Mesenchymal stem cell (in vitro differentiated cells and primary cell): ENCODE results near the gene ARL17B.
"Not testable (repeated sequence)": the region's sequence is repeated elsewhere in the genome, so short reads cannot be mapped to it uniquely, and the experiment has no call there.

Experiments used
- DNase-seq: peaks from one replicate; pipeline ENCODE4 v3.0.0-alpha.2; 2013
- H2AFZ ChIP-seq: one replicate; pipeline ENCODE4 v1.6.1; 2013; ENCODE audit warnings: low read depth, mild to moderate bottlenecking, control low read depth, inconsistent platforms, low read length, moderate library complexity
- H2AK5ac ChIP-seq: 2 replicates; pipeline ENCODE4 v1.6.1; 2013; ENCODE audit warnings: low read length, moderate library complexity, mild to moderate bottlenecking, inconsistent platforms; ENCODE audit not compliant: severe bottlenecking
- H2BK120ac ChIP-seq: one replicate; pipeline ENCODE4 v1.6.1; 2013; ENCODE audit warnings: low read depth, mild to moderate bottlenecking, inconsistent platforms, low read length, moderate library complexity
- H2BK12ac ChIP-seq, 2 experiments: one replicate each; pipeline ENCODE4 v1.6.1; 2013; ENCODE audit warnings: inconsistent platforms in 2 of 2, low read length in 2 of 2, mild to moderate bottlenecking in 2 of 2, moderate library complexity in 2 of 2, control low read depth in 1 of 2
- H2BK15ac ChIP-seq: one replicate; pipeline ENCODE4 v1.6.1; 2013; ENCODE audit warnings: mild to moderate bottlenecking, low read depth, inconsistent platforms; ENCODE audit not compliant: poor library complexity, severe bottlenecking
- H2BK5ac ChIP-seq: 2 replicates; pipeline ENCODE4 v1.6.1; 2013; ENCODE audit warnings: low read depth, mild to moderate bottlenecking, low read length, control low read depth, inconsistent platforms; ENCODE audit not compliant: poor library complexity, severe bottlenecking
- H3K14ac ChIP-seq, 2 experiments: one replicate each; pipeline ENCODE4 v1.6.1; 2013; ENCODE audit warnings: inconsistent platforms in 2 of 2, low read length in 2 of 2, control low read depth in 1 of 2, mild to moderate bottlenecking in 1 of 2, moderate library complexity in 1 of 2
- H3K18ac ChIP-seq, 2 experiments: one replicate each; pipeline ENCODE4 v1.6.1; 2013; ENCODE audit warnings: inconsistent platforms in 2 of 2, low read length in 2 of 2, control low read depth in 1 of 2, low read depth in 1 of 2, mild to moderate bottlenecking in 1 of 2
- H3K23ac ChIP-seq, 2 experiments: one replicate each; pipeline ENCODE4 v1.6.1; 2013; ENCODE audit warnings: inconsistent platforms in 2 of 2, low read length in 2 of 2, mild to moderate bottlenecking in 2 of 2, moderate library complexity in 2 of 2, control low read depth in 1 of 2
- H3K27ac ChIP-seq: 2 replicates; pipeline ENCODE4 v1.5.1; 2013; ENCODE audit warnings: mild to moderate bottlenecking, moderate library complexity, low read length, control low read depth, inconsistent platforms; ENCODE audit not compliant: poor library complexity, severe bottlenecking
- H3K27me3 ChIP-seq, 2 experiments: 2 replicates each; pipeline versions ENCODE4 v1.6.1 to v1.7.0; 2013; ENCODE audit warnings: low read length in 2 of 2, mild to moderate bottlenecking in 2 of 2, moderate library complexity in 2 of 2, control low read depth in 1 of 2, inconsistent platforms in 1 of 2; ENCODE audit not compliant: control insufficient read depth in 1 of 2, insufficient read depth in 1 of 2
- H3K36me3 ChIP-seq, 2 experiments: 2 replicates each; pipeline versions ENCODE4 v1.6.1 to v1.7.0; 2013; ENCODE audit warnings: low read length in 2 of 2, control low read depth in 1 of 2, inconsistent platforms in 1 of 2, low read depth in 1 of 2, mild to moderate bottlenecking in 1 of 2; ENCODE audit not compliant: insufficient read depth in 2 of 2, control insufficient read depth in 1 of 2
- H3K4ac ChIP-seq, 2 experiments: one replicate each; pipeline ENCODE4 v1.6.1; 2013; ENCODE audit warnings: inconsistent platforms in 2 of 2, low read length in 2 of 2, mild to moderate bottlenecking in 2 of 2, moderate library complexity in 2 of 2, control low read depth in 1 of 2, low read depth in 1 of 2
- H3K4me1 ChIP-seq: 2 replicates; pipeline ENCODE4 v1.6.1; 2013; ENCODE audit warnings: low read depth, low read length, control low read depth; ENCODE audit not compliant: control insufficient read depth, insufficient read depth
- H3K4me2 ChIP-seq: 2 replicates; pipeline ENCODE4 v1.6.1; 2013; ENCODE audit warnings: low read length, mild to moderate bottlenecking, inconsistent platforms; ENCODE audit not compliant: poor library complexity, severe bottlenecking
- H3K4me3 ChIP-seq, 2 experiments: 2 replicates each; pipeline versions ENCODE4 v1.5.1 to v1.7.0; 2013; ENCODE audit warnings: low read length in 2 of 2, mild to moderate bottlenecking in 2 of 2, control low read depth in 1 of 2, low read depth in 1 of 2; ENCODE audit not compliant: insufficient read depth in 1 of 2
- H3K79me1 ChIP-seq: replicated peaks from 2 replicates; pipeline ENCODE4 v1.6.1; 2013; ENCODE audit warnings: mild to moderate bottlenecking, control low read depth, low read length, inconsistent platforms; ENCODE audit not compliant: poor library complexity, severe bottlenecking
- H3K9ac ChIP-seq: 2 replicates; pipeline ENCODE4 v1.7.0; 2013; ENCODE audit warnings: mild to moderate bottlenecking, low read length, moderate library complexity
- H3K9me3 ChIP-seq: 2 replicates; pipeline ENCODE4 v1.7.0; 2013; ENCODE audit warnings: mild to moderate bottlenecking, low read length; ENCODE audit not compliant: control insufficient read depth
- H4K8ac ChIP-seq: one replicate; pipeline ENCODE4 v1.6.1; 2013; ENCODE audit warnings: inconsistent platforms, mild to moderate bottlenecking, low read length, moderate library complexity
- H4K91ac ChIP-seq: one replicate; pipeline ENCODE4 v1.6.1; 2013; ENCODE audit warnings: mild to moderate bottlenecking, low read length, inconsistent platforms
- whole genome bisulfite sequencing: methylation state at CpG from one replicate; pipeline ENCODE4 v1.1.7; 2013; ENCODE audit warnings: mixed read lengths; 5-methylcytosine and 5-hydroxymethylcytosine counted together

Gene ARL17B

DNA sequence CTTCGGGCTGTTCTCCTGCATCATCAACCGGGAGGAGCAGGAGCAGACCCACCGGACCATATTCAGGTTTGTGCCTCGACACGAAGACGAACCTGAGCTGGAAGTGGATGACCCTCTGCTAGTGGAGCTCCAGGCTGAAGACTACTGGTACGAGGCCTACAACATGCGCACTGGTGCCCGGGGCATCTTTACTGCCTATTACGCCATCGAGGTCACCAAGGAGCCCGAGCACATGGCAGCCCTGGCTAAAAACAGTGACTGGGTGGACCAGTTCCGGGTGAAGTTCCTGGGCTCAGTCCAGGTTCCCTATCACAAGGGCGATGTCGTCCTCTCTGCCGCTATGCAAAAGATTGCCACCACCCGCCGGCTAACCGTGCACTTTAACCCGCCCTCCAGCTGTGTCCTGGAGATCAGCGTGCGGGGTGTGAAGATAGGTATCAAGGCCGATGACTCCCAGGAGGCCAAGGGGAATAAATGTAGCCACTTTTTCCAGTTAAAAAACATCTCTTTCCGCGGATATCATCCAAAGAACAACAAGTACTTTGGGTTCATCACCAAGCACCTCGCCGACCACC is 117.1 kb downstream of the ARL17B start:
- H3K9me3 ChIP-seq, H3K36me3 ChIP-seq, H3K18ac ChIP-seq, H3K79me1 ChIP-seq, H3K14ac ChIP-seq, H3K4me1 ChIP-seq, H3K27ac ChIP-seq, DNase-seq, H3K4me3 ChIP-seq, H2AK5ac ChIP-seq, H2BK15ac ChIP-seq, H3K23ac ChIP-seq, H3K4me2 ChIP-seq, H2AFZ ChIP-seq, H4K91ac ChIP-seq, H3K27me3 ChIP-seq, H2BK120ac ChIP-seq, H3K9ac ChIP-seq, H3K4ac ChIP-seq, H2BK5ac ChIP-seq, H2BK12ac ChIP-seq, H4K8ac ChIP-seq: not testable (repeated sequence)
- WGBS, result 100% methylated on average over 4 of the region's 27 CpGs

- H3K4ac ChIP-seq, H3K4me1 ChIP-seq, H4K91ac ChIP-seq, H2BK15ac ChIP-seq, H3K4me2 ChIP-seq, DNase-seq, H3K18ac ChIP-seq, H2BK120ac ChIP-seq, H3K9me3 ChIP-seq, H4K8ac ChIP-seq, H3K14ac ChIP-seq, H3K36me3 ChIP-seq, H3K23ac ChIP-seq, H2BK5ac ChIP-seq, H3K9ac ChIP-seq, H3K4me3 ChIP-seq, H2AFZ ChIP-seq, H3K27me3 ChIP-seq, H3K27ac ChIP-seq, H2AK5ac ChIP-seq, H2BK12ac ChIP-seq, H3K79me1 ChIP-seq: not testable (repeated sequence)
- 72% methylated on average over 9 of the region's 23 CpGs for WGBS
Measured at GRCh38 chr17:46243928-46244327, 117.6 kb downstream of the ARL17B start.

DNA sequence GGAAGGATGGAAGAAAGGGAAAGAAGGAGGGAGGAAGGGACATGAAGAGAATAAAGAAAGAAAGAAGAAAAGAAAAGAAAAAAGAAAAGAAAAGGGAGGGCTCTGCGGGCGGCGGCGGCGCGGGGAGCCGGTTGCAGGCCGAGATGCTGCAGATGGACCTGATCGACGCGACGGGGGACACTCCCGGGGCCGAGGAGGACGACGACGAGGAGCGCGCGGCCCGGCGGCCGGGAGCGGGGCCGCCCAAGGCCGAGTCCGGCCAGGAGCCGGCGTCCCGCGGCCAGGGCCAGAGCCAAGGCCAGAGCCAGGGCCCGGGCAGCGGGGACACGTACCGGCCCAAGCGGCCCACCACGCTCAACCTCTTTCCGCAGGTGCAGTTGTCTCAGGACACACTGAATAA is 118.1 kb downstream of the ARL17B start:
- not testable (repeated sequence) for DNase-seq, H3K23ac ChIP-seq, H2AFZ ChIP-seq, H3K27me3 ChIP-seq, H3K4ac ChIP-seq, H2BK12ac ChIP-seq, H3K14ac ChIP-seq, H2BK120ac ChIP-seq, H2AK5ac ChIP-seq, H2BK5ac ChIP-seq, H3K18ac ChIP-seq, H3K4me2 ChIP-seq, H3K4me1 ChIP-seq, H3K79me1 ChIP-seq, H3K4me3 ChIP-seq, H2BK15ac ChIP-seq, H3K9ac ChIP-seq, H4K91ac ChIP-seq, H4K8ac ChIP-seq, H3K36me3 ChIP-seq, H3K9me3 ChIP-seq, H3K27ac ChIP-seq
- no CpG with 5 or more reads among the region's 38 CpGs for WGBS

DNA sequence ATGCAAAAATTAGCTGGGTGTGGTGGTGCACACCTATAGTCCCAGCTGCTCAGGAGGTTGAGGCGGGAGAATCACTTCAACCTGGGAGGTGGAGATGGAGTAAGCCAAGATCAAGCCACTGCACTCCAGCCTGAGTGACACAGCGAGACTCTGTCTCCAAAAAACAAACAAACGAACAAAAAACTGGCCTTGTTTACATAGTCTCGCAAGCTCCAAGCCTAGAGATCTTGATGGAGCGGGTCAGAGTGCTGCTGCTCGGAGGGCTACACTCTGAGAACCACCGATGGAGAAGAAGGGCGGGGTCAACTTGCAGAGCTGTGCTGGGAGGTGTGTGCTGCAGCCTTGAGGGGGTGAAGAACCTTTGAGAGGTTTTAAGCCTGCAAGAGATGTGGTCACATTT is 130.2 kb downstream of the ARL17B start:
- not testable (repeated sequence) for H3K9ac ChIP-seq, H2AK5ac ChIP-seq, H3K4me3 ChIP-seq, H2BK120ac ChIP-seq, H3K27me3 ChIP-seq, H3K4me1 ChIP-seq, H3K4ac ChIP-seq, H2AFZ ChIP-seq, H3K79me1 ChIP-seq, H3K18ac ChIP-seq, H3K4me2 ChIP-seq, H3K23ac ChIP-seq, H3K9me3 ChIP-seq, H2BK12ac ChIP-seq, H3K36me3 ChIP-seq, H3K14ac ChIP-seq, H3K27ac ChIP-seq, H4K8ac ChIP-seq, H2BK15ac ChIP-seq, H4K91ac ChIP-seq, H2BK5ac ChIP-seq, DNase-seq
- 82% methylated on average over 7 of the region's 8 CpGs for WGBS
